HEK293 (cell line): ENCODE results near the gene CFAP300.

ENCODE experiments used
- CTCF ChIA-PET: fragments of 350-600 bp; formaldehyde crosslinking; extraction: SDS; loops from one replicate; lab custom pipeline; 2021; ENCODE audit warnings: antibody characterized with exemption; lab: Yijun Ruan, JAX
- POLR2A ChIA-PET: fragments of 300-600 bp; formaldehyde crosslinking; extraction: SDS; loops from one replicate; lab custom pipeline; 2020; ENCODE audit warnings: antibody characterized with exemption, inconsistent platforms; lab: Yijun Ruan, JAX
- H3K27ac ChIP-seq: fragments of 200-500 bp; sonication (Bioruptor generic); 2 replicates; pipeline ENCODE4 v1.5.1; 2014; ENCODE audit warnings: low read depth, low read length, control low read depth, inconsistent platforms; ENCODE audit errors: extremely low read depth
- H3K36me3 ChIP-seq, 2 experiments: fragments of 200-500 bp in 1 of 2; sonication (Bioruptor generic) in 1 of 2; 1 replicate in 1 of 2; 2 replicates in 1 of 2; pipeline ENCODE4 v1.5.1; 2014 to 2017; ENCODE audit warnings: inconsistent platforms in 2 of 2, low read length in 2 of 2; ENCODE audit not compliant: control insufficient read depth in 2 of 2, insufficient read depth in 1 of 2
- H3K4me1 ChIP-seq: fragments of 200-500 bp; sonication (Bioruptor generic); 2 replicates; pipeline ENCODE4 v1.5.1; 2014; ENCODE audit warnings: mild to moderate bottlenecking, low read length, inconsistent platforms; ENCODE audit not compliant: control insufficient read depth, insufficient read depth
- H3K4me3 ChIP-seq: 2 replicates; pipeline ENCODE4 v1.5.1; 2011; ENCODE audit warnings: low read depth, mild to moderate bottlenecking, control low read depth, low read length, moderate library complexity
- H3K9me3 ChIP-seq: fragments of 200-500 bp; sonication (Bioruptor generic); 2 replicates; pipeline ENCODE4 v1.5.1; 2014; ENCODE audit warnings: low read depth, low read length, inconsistent platforms; ENCODE audit not compliant: control insufficient read depth, insufficient read depth
- FEZF1 ChIP-seq: fragments of 450-650 bp; formaldehyde crosslinking; IDR thresholded peaks from 2 replicates; pipeline ENCODE4 v1.5.1; 2016; ENCODE audit warnings: missing biosample characterization, missing genetic modification characterization
- IKZF3 ChIP-seq: fragments of 450-650 bp; IDR thresholded peaks from 2 replicates; pipeline ENCODE4 v1.5.0; 2018; ENCODE audit warnings: missing biosample characterization, mild to moderate bottlenecking, missing genetic modification characterization, moderate library complexity
- RBAK ChIP-seq: fragments of 450-650 bp; formaldehyde crosslinking; IDR thresholded peaks from 2 replicates; pipeline ENCODE4 v1.5.1; 2016; ENCODE audit warnings: missing biosample characterization, missing genetic modification characterization
- REPIN1 ChIP-seq: fragments of 450-650 bp; formaldehyde crosslinking; IDR thresholded peaks from 2 replicates; pipeline ENCODE4 v1.5.1; 2017; ENCODE audit warnings: missing biosample characterization, missing genetic modification characterization, low read depth
- ZNF10 ChIP-seq: fragments of 450-650 bp; formaldehyde crosslinking; IDR thresholded peaks from 2 replicates; pipeline ENCODE4 v1.5.1; 2017; ENCODE audit warnings: missing biosample characterization, missing genetic modification characterization
- ZNF23 ChIP-seq: fragments of 450-650 bp; formaldehyde crosslinking; IDR thresholded peaks from 2 replicates; pipeline ENCODE4 v1.5.1; 2016; ENCODE audit warnings: missing biosample characterization, missing genetic modification characterization, borderline replicate concordance
- ZNF239 ChIP-seq: fragments of 450-650 bp; formaldehyde crosslinking; IDR thresholded peaks from 2 replicates; pipeline ENCODE4 v1.5.1; 2016; ENCODE audit warnings: missing biosample characterization, missing genetic modification characterization
- ZNF391 ChIP-seq: fragments of 450-650 bp; formaldehyde crosslinking; IDR thresholded peaks from 2 replicates; pipeline ENCODE4 v1.5.1; 2016; ENCODE audit warnings: low read depth, missing biosample characterization, missing genetic modification characterization, borderline replicate concordance
- ZNF394 ChIP-seq: fragments of 450-650 bp; formaldehyde crosslinking; IDR thresholded peaks from 2 replicates; pipeline ENCODE4 v1.5.1; 2016; ENCODE audit warnings: missing biosample characterization, missing genetic modification characterization, mild to moderate bottlenecking, moderate library complexity, borderline replicate concordance
- ZNF501 ChIP-seq: fragments of 450-650 bp; formaldehyde crosslinking; IDR thresholded peaks from 2 replicates; pipeline ENCODE4 v1.5.1; 2016; ENCODE audit warnings: missing biosample characterization, missing genetic modification characterization
- ZNF510 ChIP-seq: fragments of 450-650 bp; formaldehyde crosslinking; IDR thresholded peaks from 2 replicates; pipeline ENCODE4 v1.5.1; 2018; ENCODE audit warnings: mild to moderate bottlenecking, missing genetic modification characterization, missing biosample characterization; ENCODE audit not compliant: insufficient replicate concordance
- ZNF521 ChIP-seq: fragments of 450-650 bp; formaldehyde crosslinking; IDR thresholded peaks from 2 replicates; pipeline ENCODE4 v1.5.1; 2017; ENCODE audit warnings: missing biosample characterization, mild to moderate bottlenecking, missing genetic modification characterization
- ZNF544 ChIP-seq: fragments of 450-650 bp; formaldehyde crosslinking; IDR thresholded peaks from 2 replicates; pipeline ENCODE4 v1.5.0; 2017; ENCODE audit warnings: missing biosample characterization, missing genetic modification characterization
- ZNF585B ChIP-seq: fragments of 450-650 bp; formaldehyde crosslinking; IDR thresholded peaks from 2 replicates; pipeline ENCODE4 v1.5.1; 2016; ENCODE audit warnings: missing biosample characterization, missing genetic modification characterization
- ZNF624 ChIP-seq: fragments of 450-650 bp; formaldehyde crosslinking; IDR thresholded peaks from 2 replicates; pipeline ENCODE4 v1.5.1; 2017; ENCODE audit warnings: missing biosample characterization, missing genetic modification characterization
- ZNF626 ChIP-seq: fragments of 450-650 bp; sonication (Bioruptor Pico); formaldehyde crosslinking; IDR thresholded peaks from 2 replicates; pipeline ENCODE4 v1.5.1; 2018; ENCODE audit warnings: missing biosample characterization, missing genetic modification characterization, inconsistent platforms
- ZNF777 ChIP-seq: fragments of 450-650 bp; formaldehyde crosslinking; IDR thresholded peaks from 2 replicates; pipeline ENCODE4 v1.5.1; 2017; ENCODE audit warnings: missing biosample characterization, missing genetic modification characterization, borderline replicate concordance
- ZSCAN16 ChIP-seq: fragments of 450-650 bp; formaldehyde crosslinking; IDR thresholded peaks from 2 replicates; pipeline ENCODE4 v1.5.1; 2016; ENCODE audit warnings: missing biosample characterization, missing genetic modification characterization
- TF ChIP-seq, protein P1 (sequence below): fragments of 450-650 bp; formaldehyde crosslinking; conservative IDR thresholded peaks from 2 replicates; pipeline ENCODE4 v1.5.1; 2016; ENCODE audit warnings: low read depth, missing biosample characterization, missing genetic modification characterization
- TF ChIP-seq, protein P2 (sequence below): fragments of 450-650 bp; formaldehyde crosslinking; IDR thresholded peaks from 2 replicates; pipeline ENCODE4 v1.5.1; 2016; ENCODE audit warnings: missing biosample characterization, missing genetic modification characterization, borderline replicate concordance
- TF ChIP-seq, protein P3 (sequence below): IDR thresholded peaks from 2 replicates; pipeline ENCODE4 v1.6.1; 2011; ENCODE audit warnings: mild to moderate bottlenecking, low read depth, low read length, borderline replicate concordance
- TF ChIP-seq, protein P4 (sequence below): fragments of 450-650 bp; formaldehyde crosslinking; IDR thresholded peaks from 2 replicates; pipeline ENCODE4 v1.5.1; 2016; ENCODE audit warnings: missing biosample characterization, missing genetic modification characterization

CFAP300 gene

DNA sequence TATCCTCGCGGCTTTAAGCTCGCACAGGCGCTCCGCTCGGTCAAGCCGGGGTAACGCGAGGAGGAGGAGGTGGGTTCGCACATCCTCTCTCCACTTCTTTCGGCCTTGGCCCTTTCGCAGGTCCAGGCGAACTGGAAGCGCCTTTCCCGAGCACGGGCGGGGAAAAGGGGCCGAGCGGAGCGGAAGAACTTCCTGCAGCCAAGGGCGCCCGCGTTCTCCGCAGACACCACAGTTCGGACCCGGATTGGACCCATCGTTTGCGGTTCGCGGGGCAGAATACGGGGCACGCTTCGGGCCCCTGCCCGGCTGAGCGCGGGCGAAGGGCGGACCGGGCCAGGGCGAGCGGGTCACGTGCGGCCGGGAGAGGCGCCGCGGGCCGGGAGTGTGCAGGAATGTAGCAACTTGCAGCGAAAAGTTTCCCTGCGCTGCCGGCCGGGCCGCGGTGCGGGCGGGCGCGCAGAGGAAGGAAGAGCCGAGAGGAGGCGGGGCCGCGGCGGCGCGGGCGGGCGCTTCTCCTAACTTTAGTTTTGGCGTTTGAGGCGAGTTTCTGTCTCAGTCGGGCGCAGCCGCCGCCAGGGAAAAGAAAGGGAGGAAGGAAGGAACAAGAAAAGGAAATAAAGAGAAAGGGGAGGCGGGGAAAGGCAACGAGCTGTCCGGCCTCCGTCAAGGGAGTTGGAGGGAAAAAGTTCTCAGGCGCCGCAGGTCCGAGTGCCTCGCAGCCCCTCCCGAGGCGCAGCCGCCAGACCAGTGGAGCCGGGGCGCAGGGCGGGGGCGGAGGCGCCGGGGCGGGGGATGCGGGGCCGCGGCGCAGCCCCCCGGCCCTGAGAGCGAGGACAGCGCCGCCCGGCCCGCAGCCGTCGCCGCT, 62.9 kb downstream of the CFAP300 start, which contains the start of gene YAP1:
Gene YAP1, plus strand, starts transcription at position 552 of the 865 bp plus-strand sequence. CDS start 402 bp downstream, outside the sequence.
- ChIA-PET CTCF (interaction anchor here (0.6 kb wide), 1 partner anchor 168 kb away, joined by 7 read pairs; no protein-coding TSS in a partner anchor), POLR2A (no interaction called here)
- Histone ChIP-seq H3K4me1 (peaks cover 7% of the 10 kb centered on the region; the same call in 1 of the 2 replicates), H3K27ac (peak within 1 kb of the TSS; percentile 92), H3K36me3 (no peaks in the 10 kb centered on the region), H3K9me3 (no peaks in the 10 kb centered on the region), H3K4me3 (peak within 1 kb of the TSS; percentile 97)
- TF ChIP-seq REPIN1 (tag by site-specific recombination): no peak
- peak; percentile 85 for TF ChIP-seq ZNF10 (tag by site-specific recombination)
- no peak for TF ChIP-seq RBAK (tag by site-specific recombination)
- peak; percentile 95 for TF ChIP-seq IKZF3 (tag by site-specific recombination)
- TF ChIP-seq ZNF23 (tag by site-specific recombination): peak; percentile 67; the same call in 1 of the 2 replicates
- TF ChIP-seq, protein P1, sequence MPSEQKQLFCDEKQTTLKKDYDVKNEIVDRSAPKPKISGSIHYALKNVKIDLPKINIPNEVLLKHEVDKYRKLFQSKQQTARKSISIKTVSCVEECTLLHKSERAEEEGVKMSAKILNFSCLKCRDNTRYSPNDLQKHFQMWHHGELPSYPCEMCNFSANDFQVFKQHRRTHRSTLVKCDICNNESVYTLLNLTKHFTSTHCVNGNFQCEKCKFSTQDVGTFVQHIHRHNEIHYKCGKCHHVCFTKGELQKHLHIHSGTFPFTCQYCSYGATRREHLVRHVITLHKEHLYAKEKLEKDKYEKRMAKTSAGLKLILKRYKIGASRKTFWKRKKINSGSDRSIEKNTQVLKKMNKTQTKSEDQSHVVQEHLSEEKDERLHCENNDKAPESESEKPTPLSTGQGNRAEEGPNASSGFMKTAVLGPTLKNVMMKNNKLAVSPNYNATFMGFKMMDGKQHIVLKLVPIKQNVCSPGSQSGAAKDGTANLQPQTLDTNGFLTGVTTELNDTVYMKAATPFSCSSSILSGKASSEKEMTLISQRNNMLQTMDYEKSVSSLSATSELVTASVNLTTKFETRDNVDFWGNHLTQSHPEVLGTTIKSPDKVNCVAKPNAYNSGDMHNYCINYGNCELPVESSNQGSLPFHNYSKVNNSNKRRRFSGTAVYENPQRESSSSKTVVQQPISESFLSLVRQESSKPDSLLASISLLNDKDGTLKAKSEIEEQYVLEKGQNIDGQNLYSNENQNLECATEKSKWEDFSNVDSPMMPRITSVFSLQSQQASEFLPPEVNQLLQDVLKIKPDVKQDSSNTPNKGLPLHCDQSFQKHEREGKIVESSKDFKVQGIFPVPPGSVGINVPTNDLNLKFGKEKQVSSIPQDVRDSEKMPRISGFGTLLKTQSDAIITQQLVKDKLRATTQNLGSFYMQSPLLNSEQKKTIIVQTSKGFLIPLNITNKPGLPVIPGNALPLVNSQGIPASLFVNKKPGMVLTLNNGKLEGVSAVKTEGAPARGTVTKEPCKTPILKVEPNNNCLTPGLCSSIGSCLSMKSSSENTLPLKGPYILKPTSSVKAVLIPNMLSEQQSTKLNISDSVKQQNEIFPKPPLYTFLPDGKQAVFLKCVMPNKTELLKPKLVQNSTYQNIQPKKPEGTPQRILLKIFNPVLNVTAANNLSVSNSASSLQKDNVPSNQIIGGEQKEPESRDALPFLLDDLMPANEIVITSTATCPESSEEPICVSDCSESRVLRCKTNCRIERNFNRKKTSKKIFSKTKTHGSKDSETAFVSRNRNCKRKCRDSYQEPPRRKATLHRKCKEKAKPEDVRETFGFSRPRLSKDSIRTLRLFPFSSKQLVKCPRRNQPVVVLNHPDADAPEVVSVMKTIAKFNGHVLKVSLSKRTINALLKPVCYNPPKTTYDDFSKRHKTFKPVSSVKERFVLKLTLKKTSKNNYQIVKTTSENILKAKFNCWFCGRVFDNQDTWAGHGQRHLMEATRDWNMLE (tag by site-specific recombination): no peak
- TF ChIP-seq ZNF501 (tag by site-specific recombination): 0 out of 2 replicates have a peak, but pooled peaks have one; percentile 74
- TF ChIP-seq ZNF544 (tag by site-specific recombination): no peak
- 0 out of 2 replicates have a peak, but pooled peaks have one; percentile 28 for TF ChIP-seq ZNF626
- TF ChIP-seq, protein P2, sequence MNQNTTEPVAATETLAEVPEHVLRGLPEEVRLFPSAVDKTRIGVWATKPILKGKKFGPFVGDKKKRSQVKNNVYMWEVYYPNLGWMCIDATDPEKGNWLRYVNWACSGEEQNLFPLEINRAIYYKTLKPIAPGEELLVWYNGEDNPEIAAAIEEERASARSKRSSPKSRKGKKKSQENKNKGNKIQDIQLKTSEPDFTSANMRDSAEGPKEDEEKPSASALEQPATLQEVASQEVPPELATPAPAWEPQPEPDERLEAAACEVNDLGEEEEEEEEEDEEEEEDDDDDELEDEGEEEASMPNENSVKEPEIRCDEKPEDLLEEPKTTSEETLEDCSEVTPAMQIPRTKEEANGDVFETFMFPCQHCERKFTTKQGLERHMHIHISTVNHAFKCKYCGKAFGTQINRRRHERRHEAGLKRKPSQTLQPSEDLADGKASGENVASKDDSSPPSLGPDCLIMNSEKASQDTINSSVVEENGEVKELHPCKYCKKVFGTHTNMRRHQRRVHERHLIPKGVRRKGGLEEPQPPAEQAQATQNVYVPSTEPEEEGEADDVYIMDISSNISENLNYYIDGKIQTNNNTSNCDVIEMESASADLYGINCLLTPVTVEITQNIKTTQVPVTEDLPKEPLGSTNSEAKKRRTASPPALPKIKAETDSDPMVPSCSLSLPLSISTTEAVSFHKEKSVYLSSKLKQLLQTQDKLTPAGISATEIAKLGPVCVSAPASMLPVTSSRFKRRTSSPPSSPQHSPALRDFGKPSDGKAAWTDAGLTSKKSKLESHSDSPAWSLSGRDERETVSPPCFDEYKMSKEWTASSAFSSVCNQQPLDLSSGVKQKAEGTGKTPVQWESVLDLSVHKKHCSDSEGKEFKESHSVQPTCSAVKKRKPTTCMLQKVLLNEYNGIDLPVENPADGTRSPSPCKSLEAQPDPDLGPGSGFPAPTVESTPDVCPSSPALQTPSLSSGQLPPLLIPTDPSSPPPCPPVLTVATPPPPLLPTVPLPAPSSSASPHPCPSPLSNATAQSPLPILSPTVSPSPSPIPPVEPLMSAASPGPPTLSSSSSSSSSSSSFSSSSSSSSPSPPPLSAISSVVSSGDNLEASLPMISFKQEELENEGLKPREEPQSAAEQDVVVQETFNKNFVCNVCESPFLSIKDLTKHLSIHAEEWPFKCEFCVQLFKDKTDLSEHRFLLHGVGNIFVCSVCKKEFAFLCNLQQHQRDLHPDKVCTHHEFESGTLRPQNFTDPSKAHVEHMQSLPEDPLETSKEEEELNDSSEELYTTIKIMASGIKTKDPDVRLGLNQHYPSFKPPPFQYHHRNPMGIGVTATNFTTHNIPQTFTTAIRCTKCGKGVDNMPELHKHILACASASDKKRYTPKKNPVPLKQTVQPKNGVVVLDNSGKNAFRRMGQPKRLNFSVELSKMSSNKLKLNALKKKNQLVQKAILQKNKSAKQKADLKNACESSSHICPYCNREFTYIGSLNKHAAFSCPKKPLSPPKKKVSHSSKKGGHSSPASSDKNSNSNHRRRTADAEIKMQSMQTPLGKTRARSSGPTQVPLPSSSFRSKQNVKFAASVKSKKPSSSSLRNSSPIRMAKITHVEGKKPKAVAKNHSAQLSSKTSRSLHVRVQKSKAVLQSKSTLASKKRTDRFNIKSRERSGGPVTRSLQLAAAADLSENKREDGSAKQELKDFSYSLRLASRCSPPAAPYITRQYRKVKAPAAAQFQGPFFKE (tag by site-specific recombination): no peak
- peak; percentile 90 for TF ChIP-seq ZNF391 (tag by site-specific recombination)
- TF ChIP-seq, protein P3, sequence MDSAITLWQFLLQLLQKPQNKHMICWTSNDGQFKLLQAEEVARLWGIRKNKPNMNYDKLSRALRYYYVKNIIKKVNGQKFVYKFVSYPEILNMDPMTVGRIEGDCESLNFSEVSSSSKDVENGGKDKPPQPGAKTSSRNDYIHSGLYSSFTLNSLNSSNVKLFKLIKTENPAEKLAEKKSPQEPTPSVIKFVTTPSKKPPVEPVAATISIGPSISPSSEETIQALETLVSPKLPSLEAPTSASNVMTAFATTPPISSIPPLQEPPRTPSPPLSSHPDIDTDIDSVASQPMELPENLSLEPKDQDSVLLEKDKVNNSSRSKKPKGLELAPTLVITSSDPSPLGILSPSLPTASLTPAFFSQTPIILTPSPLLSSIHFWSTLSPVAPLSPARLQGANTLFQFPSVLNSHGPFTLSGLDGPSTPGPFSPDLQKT: no peak
- TF ChIP-seq, protein P4, sequence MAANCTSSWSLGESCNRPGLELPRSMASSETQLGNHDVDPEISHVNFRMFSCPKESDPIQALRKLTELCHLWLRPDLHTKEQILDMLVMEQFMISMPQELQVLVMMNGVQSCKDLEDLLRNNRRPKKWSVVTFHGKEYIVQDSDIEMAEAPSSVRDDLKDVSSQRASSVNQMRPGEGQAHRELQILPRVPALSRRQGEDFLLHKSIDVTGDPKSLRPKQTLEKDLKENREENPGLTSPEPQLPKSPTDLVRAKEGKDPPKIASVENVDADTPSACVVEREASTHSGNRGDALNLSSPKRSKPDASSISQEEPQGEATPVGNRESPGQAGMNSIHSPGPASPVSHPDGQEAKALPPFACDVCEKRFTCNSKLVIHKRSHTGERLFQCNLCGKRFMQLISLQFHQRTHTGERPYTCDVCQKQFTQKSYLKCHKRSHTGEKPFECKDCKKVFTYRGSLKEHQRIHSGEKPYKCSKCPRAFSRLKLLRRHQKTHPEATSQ (tag by site-specific recombination): peak; percentile 76; the same call in 1 of the 2 replicates
- peak; percentile 30; the same call in 1 of the 2 replicates for TF ChIP-seq FEZF1 (tag by site-specific recombination)
- TF ChIP-seq ZNF624 (tag by site-specific recombination): no peak
- no peak for TF ChIP-seq ZNF521
- TF ChIP-seq ZNF585B (tag by site-specific recombination): 0 out of 2 replicates have a peak, but pooled peaks have one; percentile 11
- 0 out of 2 replicates have a peak, but pooled peaks have one; percentile 14 for TF ChIP-seq ZNF239 (tag by site-specific recombination)
- 0 out of 2 replicates have a peak, but pooled peaks have one; percentile 35 for TF ChIP-seq ZSCAN16
- no peak for TF ChIP-seq ZNF510 (tag by site-specific recombination)
- TF ChIP-seq ZNF777: peak; percentile 55; the same call in 1 of the 2 replicates
- peak; percentile 80; the same call in 1 of the 2 replicates for TF ChIP-seq ZNF394 (tag by site-specific recombination)
